HepG2 (cell line): ENCODE measurements around the gene STYX. TPM values are rescaled to one million over a fixed set of nuclear protein-coding genes. Genes with fewer than 3 reads are reported as not detected.

Experiments used
- HHEX ChIP-seq: IDR thresholded peaks from 2 replicates; pipeline ENCODE4 v1.6.1; 2016; ENCODE audit warnings: control low read depth
- KLF13 ChIP-seq: sonication (generic); formaldehyde crosslinking; IDR thresholded peaks from 2 replicates; pipeline ENCODE4 v1.4.0; 2020; ENCODE audit warnings: mild to moderate bottlenecking, missing genetic modification reagents
- PATZ1 ChIP-seq: sonication (generic); formaldehyde crosslinking; IDR thresholded peaks from 2 replicates; pipeline ENCODE4 v1.4.0; 2020; ENCODE audit warnings: missing genetic modification reagents
- SMARCE1 ChIP-seq: fragments of 450-650 bp; IDR thresholded peaks from 2 replicates; pipeline ENCODE4 v1.6.1; 2017; ENCODE audit warnings: borderline replicate concordance
- ZNF281 ChIP-seq: sonication (generic); formaldehyde crosslinking; IDR thresholded peaks from 2 replicates; pipeline ENCODE4 v1.4.0; 2020; ENCODE audit warnings: missing genetic modification reagents, borderline replicate concordance
- ZNF841 ChIP-seq: sonication (generic); formaldehyde crosslinking; IDR thresholded peaks from 2 replicates; pipeline ENCODE4 v1.8.1; 2023; ENCODE audit warnings: missing genetic modification reagents, borderline replicate concordance
- polyA plus RNA-seq, 8 experiments: library from polyadenylated mRNA; depleted of rRNA in 3 of 8; stranded (reverse) in 7 of 8; unstranded in 1 of 8; fragments of >200 nt; fragmentation: Illumina TruSeq in 4 of 8; extraction: Trizol in 4 of 8; gene quantifications; 2 replicates each; pipeline versions ENCODE4 v1.2.1 to v1.2.3, GENCODE V29; 2011 to 2016; ENCODE audit warnings: low read depth in 4 of 8, missing spikeins in 1 of 8, mixed read lengths in 1 of 8; ENCODE audit not compliant: insufficient read depth in 1 of 8
- total RNA-seq, 5 experiments: library from RNA; depleted of rRNA; stranded (reverse); fragments of >200 nt; fragmentation: Illumina TruSeq; extraction: Trizol; gene quantifications; 2 replicates each; pipeline ENCODE4 v1.2.3, GENCODE V29; 2016; ENCODE audit warnings: low read depth in 1 of 5

STYX gene
- total and polyA plus RNA-seq, 2 of the 13 experiments (the other 11 are each of a cell fraction or from before 2014, with no cell fraction given): 6.6 to 10.9 TPM

GRCh38 chr14:52790756-52791222, 60.8 kb downstream of the STYX start (continued):
- TF ChIP-seq ZNF281 (CRISPR knock-in tag) (no peak), HHEX (0 out of 2 replicates have a peak, but pooled peaks have one; percentile 11), PATZ1 (CRISPR knock-in tag) (no peak), SMARCE1 (no peak), KLF13 (no peak), ZNF841 (CRISPR knock-in tag) (no peak)
